ENCODE results near the gene ZNF213.

The ZNF213 gene

DNA sequence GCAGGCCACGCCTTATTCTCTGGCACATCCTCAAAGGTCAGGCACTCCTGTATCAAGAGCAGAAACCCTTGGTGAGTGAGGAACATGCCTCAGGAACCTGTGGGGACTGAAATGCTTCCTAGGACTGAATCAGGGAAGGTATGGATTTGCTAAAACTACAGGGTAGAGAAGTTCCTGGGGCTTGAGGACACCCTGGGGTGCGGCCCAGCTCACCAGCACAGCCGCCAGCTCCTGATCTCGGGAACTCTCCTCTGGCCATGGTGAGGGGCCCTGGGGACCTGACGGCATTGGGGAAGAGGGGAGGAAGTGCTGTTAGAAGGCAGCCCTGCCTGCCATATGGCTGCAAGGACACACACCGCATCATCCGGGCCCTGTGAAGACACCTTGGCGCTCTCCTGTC lies 43.3 kb upstream of the ZNF213 start:
- Histone ChIP-seq H3K4me2 (peak overlapping the region; percentile 71), H4K20me1 (no peaks in the 10 kb centered on the region), H3K36me3 (no peaks in the 10 kb centered on the region), H3K9me3 (no peaks in the 10 kb centered on the region), H3K27me3 (no peaks in the 10 kb centered on the region), H3K9ac (peak overlapping the region; percentile 30), H3K4me1 (peaks cover 80% of the 10 kb centered on the region), H3K4me3 (no peak overlapping the region), H3K27ac (peak overlapping the region; percentile 55; the same call in 1 of the 2 replicates)
- no peak for TF ChIP-seq Cebpa-rat (IDR thresholded peaks at IDR 0.05)

DNA sequence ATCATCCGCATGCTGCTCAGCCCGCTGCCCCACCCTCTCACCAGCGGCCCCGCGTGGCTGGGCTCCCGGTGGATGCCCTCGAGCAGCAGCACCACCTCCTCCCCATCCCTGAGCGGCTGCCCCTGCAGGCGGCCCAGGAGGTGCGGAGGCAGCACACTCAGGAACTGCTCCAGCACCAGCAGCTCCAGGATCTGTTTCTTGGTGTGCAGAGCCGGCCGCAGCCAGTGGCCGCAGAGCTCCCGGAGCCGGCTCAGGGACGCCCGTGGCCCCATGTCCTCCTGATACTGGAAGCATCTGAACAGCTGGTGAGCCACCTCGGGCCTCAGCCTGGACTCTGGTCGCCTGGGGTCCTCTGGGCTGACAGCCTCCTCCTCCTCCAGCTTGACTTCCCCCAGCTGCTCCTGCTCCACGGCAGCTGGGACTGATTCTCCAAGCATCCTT lies 42.3 kb upstream of the ZNF213 start:
- H3K4me3 ChIP-seq, result no peak overlapping the region
- peak overlapping the region; percentile 71 for H3K4me2 ChIP-seq
- 0 out of 2 replicates have a peak overlapping the region, but pooled peaks have one; percentile 30 for H3K9ac ChIP-seq
- H3K9me3 ChIP-seq, result no peaks in the 10 kb centered on the region
- no peak overlapping the region; the same call in 1 of the 2 replicates for H3K27ac ChIP-seq
- no peaks in the 10 kb centered on the region for H3K36me3 ChIP-seq
- TF ChIP-seq Cebpa-rat (IDR thresholded peaks at IDR 0.05), result no peak
- H3K4me1 ChIP-seq, result peaks cover 80% of the 10 kb centered on the region
- H3K27me3 ChIP-seq, result no peaks in the 10 kb centered on the region
- H4K20me1 ChIP-seq, result no peaks in the 10 kb centered on the region

DNA sequence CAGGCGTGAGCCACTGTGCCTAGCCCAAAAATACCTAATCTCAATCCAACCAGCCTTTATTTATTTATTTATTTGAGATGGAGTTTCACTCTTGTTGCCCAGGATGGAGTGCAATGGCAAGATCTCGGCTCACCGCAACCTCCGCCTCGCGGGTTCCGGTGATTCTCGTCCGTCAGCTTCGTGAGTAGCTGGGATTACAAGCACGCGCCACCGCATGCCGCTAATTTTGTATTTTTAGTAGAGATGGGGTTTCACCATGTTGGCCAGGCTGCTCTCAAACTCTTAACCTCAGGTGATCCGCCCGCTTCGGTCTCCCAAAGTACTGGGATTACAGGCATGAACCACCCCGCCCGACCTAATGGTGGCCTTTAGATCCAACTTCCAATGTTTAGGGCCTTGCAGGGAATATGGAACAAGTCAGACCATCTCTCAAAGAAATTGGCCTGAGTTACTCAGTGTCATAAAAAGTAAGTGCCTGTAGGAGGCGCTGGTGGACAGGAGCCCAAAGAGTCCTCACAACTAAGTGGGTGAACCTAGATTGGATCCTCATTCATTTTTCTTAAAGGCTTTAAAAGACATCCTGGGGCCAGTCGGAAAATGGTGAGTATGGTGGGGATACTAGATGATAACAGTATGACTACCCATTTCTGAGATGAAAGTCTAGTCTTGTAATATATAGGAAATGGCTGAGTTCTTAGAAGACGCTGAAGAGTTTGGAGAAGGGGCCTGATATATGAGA lies 40.4 kb upstream of the ZNF213 start:
- no peaks in the 10 kb centered on the region for H3K9me3 ChIP-seq
- no peaks in the 10 kb centered on the region for H3K36me3 ChIP-seq
- no peaks in the 10 kb centered on the region for H3K27me3 ChIP-seq

DNA sequence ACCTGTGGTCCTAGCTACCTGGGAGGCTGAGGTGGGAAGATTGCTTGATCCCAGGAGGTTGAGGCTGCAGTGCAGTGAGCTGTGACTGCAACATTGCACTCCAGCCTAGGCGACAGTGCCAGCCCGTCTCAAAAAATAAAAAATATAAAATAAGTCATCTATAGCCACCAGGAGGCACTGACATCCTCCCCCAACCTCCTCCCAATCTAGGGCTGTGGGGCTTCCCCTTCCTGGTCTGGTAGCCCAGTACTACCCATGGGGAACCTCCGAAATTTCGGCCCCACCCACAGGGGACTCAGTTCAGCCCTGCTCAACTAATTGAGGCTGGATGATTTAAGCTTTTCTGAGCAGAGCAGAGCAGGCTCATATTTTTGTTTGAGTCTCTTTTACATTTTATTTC lies 39.0 kb upstream of the ZNF213 start:
- Histone ChIP-seq H3K36me3 (no peaks in the 10 kb centered on the region), H4K20me1 (no peaks in the 10 kb centered on the region), H3K4me2 (peak overlapping the region; percentile 50), H3K4me1 (peaks cover 92% of the 10 kb centered on the region), H3K27me3 (no peaks in the 10 kb centered on the region), H3K27ac (no peak overlapping the region), H3K4me3 (no peak overlapping the region), H3K9me3 (no peaks in the 10 kb centered on the region), H3K9ac (no peak overlapping the region)
- no peak for TF ChIP-seq Cebpa-rat (IDR thresholded peaks at IDR 0.05)

More for the DNA sequence above, 40.4 kb upstream of the ZNF213 start:
- H4K20me1 ChIP-seq, result no peaks in the 10 kb centered on the region
- no peak overlapping the region for H3K9ac ChIP-seq
- no peak overlapping the region for H3K4me3 ChIP-seq
- no peak overlapping the region for H3K4me2 ChIP-seq
- H3K27ac ChIP-seq, result no peak overlapping the region
- H3K4me1 ChIP-seq, result peaks cover 81% of the 10 kb centered on the region
- no peak for TF ChIP-seq Cebpa-rat (IDR thresholded peaks at IDR 0.05)

DNA sequence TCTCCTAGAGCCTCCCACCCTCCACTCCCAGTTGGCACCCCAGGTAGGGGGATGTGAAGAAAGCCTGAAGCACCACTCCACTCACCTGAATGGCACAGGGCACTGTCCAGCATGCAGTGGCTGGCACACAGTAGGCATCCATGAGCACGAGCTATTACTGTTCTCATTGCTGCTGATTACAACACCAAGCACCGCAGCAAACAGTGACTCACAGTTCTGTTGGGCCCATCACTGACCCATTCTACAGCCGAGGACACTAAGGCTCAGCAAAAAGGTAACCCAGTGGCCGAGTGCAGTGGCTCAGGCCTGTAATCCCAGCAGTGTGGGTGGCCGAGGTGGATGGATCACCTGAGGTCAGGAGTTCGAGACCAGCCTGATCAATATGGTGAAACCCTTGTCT lies 38.5 kb upstream of the ZNF213 start:
- peak overlapping the region; percentile 50 for H3K4me2 ChIP-seq
- H3K9ac ChIP-seq, result no peak overlapping the region
- no peaks in the 10 kb centered on the region for H3K9me3 ChIP-seq
- no peaks in the 10 kb centered on the region for H3K36me3 ChIP-seq
- H3K27me3 ChIP-seq, result no peaks in the 10 kb centered on the region
- peaks cover 92% of the 10 kb centered on the region for H3K4me1 ChIP-seq
- TF ChIP-seq Cebpa-rat (IDR thresholded peaks at IDR 0.05), result no peak
- H4K20me1 ChIP-seq, result no peaks in the 10 kb centered on the region
- H3K27ac ChIP-seq, result no peak overlapping the region
- no peak overlapping the region for H3K4me3 ChIP-seq

DNA sequence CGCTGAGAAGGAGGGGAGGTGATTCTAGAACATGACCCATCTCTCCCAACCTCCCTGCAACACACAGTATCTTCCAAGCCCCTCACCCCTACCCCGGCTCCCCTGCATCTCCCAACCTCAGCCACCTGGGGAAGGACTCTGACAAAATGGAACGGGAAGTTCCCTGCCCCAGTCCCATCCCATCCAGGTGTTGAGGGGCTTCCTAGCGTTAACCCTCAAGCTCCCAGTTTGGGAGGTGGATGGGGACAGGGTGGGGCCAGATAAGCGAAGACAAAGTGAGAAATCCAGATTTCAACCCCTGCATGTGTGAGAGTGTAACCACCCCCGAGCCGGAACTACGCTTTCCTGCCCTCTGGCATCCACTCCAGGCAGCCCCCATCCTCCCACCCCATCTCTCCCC lies 37.6 kb upstream of the ZNF213 start:
- Histone ChIP-seq H3K9me3 (no peaks in the 10 kb centered on the region), H3K4me2 (peak overlapping the region; percentile 50), H3K27me3 (no peaks in the 10 kb centered on the region), H4K20me1 (no peaks in the 10 kb centered on the region), H3K27ac (no peak overlapping the region), H3K9ac (no peak overlapping the region), H3K4me1 (peaks cover 92% of the 10 kb centered on the region), H3K36me3 (no peaks in the 10 kb centered on the region), H3K4me3 (no peak overlapping the region)
- no peak for TF ChIP-seq Cebpa-rat (IDR thresholded peaks at IDR 0.05)

DNA sequence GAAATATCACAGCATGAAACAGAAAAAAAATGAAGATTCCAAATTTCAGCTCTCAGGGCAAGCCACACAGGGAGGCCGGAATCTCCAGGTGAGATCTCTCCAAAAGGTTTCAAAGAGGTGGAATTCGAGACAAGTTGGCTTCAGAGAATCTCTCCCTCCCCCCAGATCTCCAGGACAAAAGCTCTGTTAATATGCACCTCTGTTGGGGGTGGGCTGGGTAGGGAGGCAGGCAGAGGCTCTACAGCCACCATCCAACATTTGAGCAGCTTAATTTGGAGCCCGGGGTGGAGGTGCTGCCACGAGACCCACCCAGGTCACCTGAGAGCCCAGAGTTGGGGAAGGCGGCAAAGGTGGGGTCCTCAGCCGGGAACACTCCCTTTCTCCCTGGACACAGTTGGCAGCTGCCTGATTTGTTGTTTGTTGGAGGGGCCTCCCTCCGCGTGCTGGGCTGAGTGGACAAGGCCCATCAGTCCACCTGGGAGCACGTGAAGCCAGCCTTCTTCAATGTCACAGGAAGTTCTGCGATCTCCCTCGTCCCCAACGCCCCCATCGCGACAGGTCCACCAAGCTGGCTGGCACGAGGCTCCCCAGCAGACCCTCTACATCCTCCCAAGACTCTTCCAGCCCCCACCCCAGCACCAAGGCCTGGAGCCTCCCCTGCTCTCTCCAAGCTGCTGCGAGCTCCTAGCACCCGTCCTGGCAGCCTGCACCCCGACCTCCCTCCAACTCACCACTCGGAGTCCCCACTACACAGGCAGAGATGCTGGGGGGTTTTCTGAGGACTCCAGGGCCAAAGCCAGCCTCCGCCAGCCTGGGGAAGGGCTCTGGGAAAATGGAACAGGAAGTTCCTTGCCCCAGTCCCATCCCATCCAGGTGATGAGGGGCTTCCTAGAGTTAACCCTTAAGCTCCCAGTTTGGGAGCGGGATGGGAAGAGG lies 36.1 kb upstream of the ZNF213 start, which contains the start of gene ZSCAN10:
ZSCAN10 (minus strand) TSS at position 836 of the 936 bp plus-strand sequence. CDS start 6,357 bp downstream, outside the sequence.
- Histone ChIP-seq H3K4me3 (0 out of 2 replicates have a peak within 1 kb of the TSS, but pooled peaks have one; percentile 20), H3K4me2 (peak within 1 kb of the TSS; percentile 84), H3K27ac (0 out of 2 replicates have a peak within 1 kb of the TSS, but pooled peaks have one; percentile 4), H3K9ac (no peak within 1 kb of the TSS), H4K20me1 (no peaks in the 10 kb centered on the region), H3K36me3 (no peaks in the 10 kb centered on the region), H3K27me3 (no peaks in the 10 kb centered on the region), H3K4me1 (peaks cover 92% of the 10 kb centered on the region), H3K9me3 (no peaks in the 10 kb centered on the region)
- TF ChIP-seq Cebpa-rat (IDR thresholded peaks at IDR 0.05), result no peak

DNA sequence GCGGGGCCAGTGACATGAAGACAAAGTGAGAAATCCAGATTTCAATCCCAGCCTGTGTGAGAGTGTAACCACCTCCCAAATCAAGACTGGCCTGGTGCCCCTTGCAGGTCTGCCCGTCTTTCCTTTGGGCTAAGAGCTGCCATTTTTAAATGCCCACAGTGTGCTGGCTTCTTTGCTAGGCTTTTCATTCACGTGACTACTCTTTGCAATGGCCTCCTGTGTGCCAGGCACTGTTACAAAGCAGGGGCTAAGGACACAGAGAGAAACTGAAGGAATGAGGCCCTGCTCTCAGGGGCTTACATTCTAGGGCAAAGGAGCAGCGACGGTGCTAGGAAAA lies 35.5 kb upstream of the ZNF213 start:
- no peaks in the 10 kb centered on the region for H3K27me3 ChIP-seq
- H4K20me1 ChIP-seq, result no peaks in the 10 kb centered on the region
- peak overlapping the region; percentile 84 for H3K4me2 ChIP-seq
- no peak for TF ChIP-seq Cebpa-rat (IDR thresholded peaks at IDR 0.05)
- no peaks in the 10 kb centered on the region for H3K36me3 ChIP-seq
- H3K9me3 ChIP-seq, result no peaks in the 10 kb centered on the region
- H3K4me3 ChIP-seq, result no peak overlapping the region
- no peak overlapping the region for H3K27ac ChIP-seq
- peaks cover 90% of the 10 kb centered on the region for H3K4me1 ChIP-seq
- H3K9ac ChIP-seq, result no peak overlapping the region

DNA sequence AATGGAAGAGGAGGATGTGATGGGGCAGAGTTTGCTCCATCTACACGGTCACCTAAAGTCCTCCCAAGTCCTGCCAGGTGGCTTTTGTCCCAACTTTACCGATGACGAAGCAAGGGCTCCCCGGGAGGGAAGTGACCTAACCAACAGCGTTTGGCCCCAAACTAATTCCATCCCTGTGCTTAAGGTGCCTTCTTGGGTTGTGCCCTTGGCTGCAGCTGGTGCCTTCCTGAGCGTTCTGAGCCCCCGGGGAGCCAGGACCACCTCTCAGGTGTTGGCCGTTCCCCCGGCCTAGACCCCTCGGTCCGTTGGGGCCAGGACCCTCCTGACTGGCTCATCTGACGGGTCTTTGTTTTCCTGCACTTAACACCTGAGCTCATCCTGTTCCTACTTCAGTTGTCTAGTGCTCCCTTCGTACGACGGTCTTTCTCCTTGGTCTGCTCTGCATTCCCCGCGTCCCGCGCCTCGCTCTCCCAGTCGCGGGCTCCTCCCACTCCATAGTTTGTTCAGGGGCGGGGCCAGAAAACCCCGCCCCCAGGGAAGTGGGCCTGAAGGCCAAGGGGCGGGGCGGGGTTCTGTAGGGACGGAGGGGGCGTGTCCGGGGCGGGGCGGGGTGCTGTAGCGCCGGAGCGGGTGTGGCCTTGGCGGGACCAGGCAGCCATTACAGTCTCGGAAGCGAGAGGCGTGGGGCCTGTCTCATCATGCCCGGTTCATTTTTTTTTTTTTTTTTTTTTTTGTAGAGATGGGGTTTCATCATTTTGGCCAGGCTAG lies 34.9 kb upstream of the ZNF213 start:
- no peaks in the 10 kb centered on the region for H3K27me3 ChIP-seq
- peaks cover 88% of the 10 kb centered on the region for H3K4me1 ChIP-seq
- H3K27ac ChIP-seq, result peak overlapping the region; percentile 82; the same call in 1 of the 2 replicates
- H3K4me2 ChIP-seq, result peak overlapping the region; percentile 84
- no peaks in the 10 kb centered on the region for H3K9me3 ChIP-seq
- no peak for TF ChIP-seq Cebpa-rat (IDR thresholded peaks at IDR 0.05)
- H4K20me1 ChIP-seq, result no peaks in the 10 kb centered on the region
- H3K4me3 ChIP-seq, result 0 out of 2 replicates have a peak overlapping the region, but pooled peaks have one; percentile 20
- no peak overlapping the region for H3K9ac ChIP-seq
- H3K36me3 ChIP-seq, result no peaks in the 10 kb centered on the region

Measured in BLaER1 (cell line).